Thyroid gland (tissue), 4 donors: ENCODE measurements around the gene VPS37C. TPM values are rescaled to one million over a fixed set of nuclear protein-coding genes. Genes with fewer than 3 reads are reported as not detected.
A peak's percentile ranks its signal among the peaks of the same experiment; 100 is the strongest.

ENCODE experiments used
- DNase-seq, 2 donors: peaks; one replicate each; pipeline ENCODE4 v3.0.0-alpha.2; 2019
- H3K27ac ChIP-seq, 3 donors: fragments of 200-600 bp; sonication (generic); 1 replicate in 2 of 3; 2 replicates in 1 of 3; pipeline ENCODE4 v1.5.1; 2016 to 2019; ENCODE audit warnings: mild to moderate bottlenecking in 1 of 3, moderate library complexity in 1 of 3
- H3K27me3 ChIP-seq: fragments of 200-600 bp; sonication (generic); one replicate; pipeline ENCODE4 v1.5.1; 2019
- H3K36me3 ChIP-seq, 2 donors: fragments of 200-600 bp; sonication (generic); one replicate each; pipeline ENCODE4 v1.5.1; 2016 to 2019
- H3K4me1 ChIP-seq, 2 donors: fragments of 200-600 bp; sonication (generic); one replicate each; pipeline ENCODE4 v1.5.1; 2017 to 2019
- H3K4me3 ChIP-seq, 3 donors: fragments of 200-600 bp; sonication (generic); replicated peaks in 1 of 3; 1 replicate in 2 of 3; 2 replicates in 1 of 3; pipeline ENCODE4 v1.5.1; 2016; ENCODE audit warnings: mild to moderate bottlenecking in 1 of 3
- H3K9me3 ChIP-seq: fragments of 200-600 bp; sonication (generic); one replicate; pipeline ENCODE4 v1.5.1; 2017
- CTCF ChIP-seq, 6 experiments: fragments of 200-600 bp in 3 of 6; fragments of 450-650 bp in 3 of 6; sonication (generic) in 3 of 6; IDR thresholded peaks; one replicate each; pipeline ENCODE4 v1.5.1; 2016 to 2019; ENCODE audit warnings: antibody characterized with exemption in 6 of 6, mild to moderate bottlenecking in 2 of 6, inconsistent platforms in 1 of 6, moderate library complexity in 1 of 6
- POLR2A ChIP-seq, 2 donors: fragments of 450-650 bp; IDR thresholded peaks; one replicate each; pipeline ENCODE4 v1.6.1; 2017; ENCODE audit warnings: antibody characterized with exemption in 2 of 2, mild to moderate bottlenecking in 2 of 2, moderate library complexity in 1 of 2
- WGBS, 2 donors: methylation state at CpG; one replicate each; pipeline ENCODE4 v1.1.5; 2017; 5-methylcytosine and 5-hydroxymethylcytosine counted together
- intact Hi-C: fragments of 100-400 bp; cut with DNase I; formaldehyde crosslinking; loops from one replicate; pipeline ENCODE4 v1.15.1; 2023
- total RNA-seq, 4 donors: library from RNA; depleted of rRNA; stranded (reverse); fragments of >200 nt; gene quantifications; one replicate each; pipeline ENCODE4 v1.2.3, GENCODE V29; 2016

Gene VPS37C
- total RNA-seq, 4 donors from 2014 or later: 13.0 to 18.2 (median 15.9) TPM

- Histone ChIP-seq H3K27me3 (no peaks in the 10 kb centered on the region), H3K9me3 (no peaks in the 10 kb centered on the region), H3K27ac (no peak overlapping the region), H3K4me1 (peaks cover 8 to 16% of the 10 kb centered on the region in 2 donors), H3K4me3 (no peak overlapping the region), H3K36me3 (no peaks in the 10 kb centered on the region)
- TF ChIP-seq POLR2A (IDR thresholded peaks at IDR 0.05): no peak
- no peak for TF ChIP-seq CTCF (IDR thresholded peaks at IDR 0.05)
- intact Hi-C loops: no loop called here
- DNase-seq: peak; percentile 27 to 29
- 61 to 73% methylated on average over 13 to 14 of the region's 15 CpGs for WGBS, 2 donors
Measured at GRCh38 chr11:61121192-61121831, 39.9 kb downstream of the VPS37C start.

DNA sequence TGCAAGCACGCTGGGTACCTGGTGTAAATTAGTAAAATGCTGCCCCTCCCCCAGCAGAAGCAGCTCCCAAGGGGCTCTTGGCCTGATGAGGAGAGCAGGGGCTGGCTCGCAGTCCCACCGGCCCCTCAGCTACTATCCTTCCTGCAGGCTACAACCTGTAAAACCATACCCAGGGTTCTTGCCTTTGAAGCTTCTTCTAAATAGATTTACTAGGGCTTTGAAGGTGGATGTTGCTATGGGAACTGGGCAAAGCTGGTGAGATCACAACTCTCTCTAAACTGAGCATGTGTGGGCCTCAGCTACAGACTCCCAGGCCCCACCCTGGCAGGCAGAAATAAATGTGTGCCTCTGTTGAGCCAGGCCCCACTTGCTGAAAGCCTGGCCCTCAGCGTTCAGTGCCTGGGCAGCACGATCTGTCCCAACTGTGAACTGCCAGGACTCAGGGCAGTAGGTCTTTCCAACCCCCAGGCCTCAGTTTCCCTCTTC, 40.5 kb downstream of the VPS37C start:
- no peaks in the 10 kb centered on the region for H3K9me3 ChIP-seq
- no peak overlapping the region for H3K27ac ChIP-seq
- H3K4me1 ChIP-seq: peaks cover 2 to 10% of the 10 kb centered on the region in 2 donors
- no peak overlapping the region for H3K4me3 ChIP-seq
- H3K36me3 ChIP-seq: no peaks in the 10 kb centered on the region
- TF ChIP-seq CTCF (IDR thresholded peaks at IDR 0.05) (no peak), POLR2A (IDR thresholded peaks at IDR 0.05) (no peak)
- intact Hi-C loops: no loop called here
- WGBS, 2 donors: 51 to 53% methylated on average over 5 of the region's 5 CpGs
- no peaks in the 10 kb centered on the region for H3K27me3 ChIP-seq
- DNase-seq: no peak

- no peak overlapping the region for H3K27ac ChIP-seq
- H3K9me3 ChIP-seq: no peaks in the 10 kb centered on the region
- H3K4me3 ChIP-seq: no peak overlapping the region
- no peak for DNase-seq
- peaks cover 0 to 5% of the 10 kb centered on the region in 2 donors for H3K4me1 ChIP-seq
- no peak for TF ChIP-seq CTCF (IDR thresholded peaks at IDR 0.05)
- TF ChIP-seq POLR2A (IDR thresholded peaks at IDR 0.05): no peak
- 82 to 88% methylated on average over 14 of the region's 14 CpGs for WGBS, 2 donors
- no peaks in the 10 kb centered on the region for H3K36me3 ChIP-seq
- intact Hi-C loops: no loop called here
- no peaks in the 10 kb centered on the region for H3K27me3 ChIP-seq
Measured at GRCh38 chr11:61120099-61120705, 41.0 kb downstream of the VPS37C start.

GRCh38 chr11:61119571-61119970, 41.7 kb downstream of the VPS37C start:
- H3K4me1 ChIP-seq: no peaks in the 10 kb centered on the region
- TF ChIP-seq POLR2A (IDR thresholded peaks at IDR 0.05) (no peak), CTCF (IDR thresholded peaks at IDR 0.05) (no peak)
- no peaks in the 10 kb centered on the region for H3K9me3 ChIP-seq
- H3K4me3 ChIP-seq: no peak overlapping the region
- H3K27ac ChIP-seq: no peak overlapping the region
- DNase-seq: no peak
- WGBS, 2 donors: 80 to 86% methylated on average over 3 of the region's 3 CpGs
- intact Hi-C loops: no loop called here
- H3K27me3 ChIP-seq: no peaks in the 10 kb centered on the region
- H3K36me3 ChIP-seq: no peaks in the 10 kb centered on the region

DNA sequence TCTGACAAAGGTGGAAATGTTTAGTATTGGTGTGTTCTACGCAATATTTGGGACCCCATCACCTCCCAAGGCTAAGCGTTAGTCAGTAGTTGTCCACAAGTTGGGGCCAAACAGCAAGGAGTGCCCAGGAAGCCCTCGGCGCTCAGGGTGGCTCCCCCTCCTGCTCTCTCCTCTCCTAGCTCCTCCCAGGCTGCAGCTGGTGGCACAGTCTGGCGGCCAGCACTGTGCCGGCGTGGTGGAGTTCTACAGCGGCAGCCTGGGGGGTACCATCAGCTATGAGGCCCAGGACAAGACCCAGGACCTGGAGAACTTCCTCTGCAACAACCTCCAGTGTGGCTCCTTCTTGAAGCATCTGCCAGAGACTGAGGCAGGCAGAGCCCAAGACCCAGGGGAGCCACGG, 42.2 kb downstream of the VPS37C start:
- H3K36me3 ChIP-seq: no peaks in the 10 kb centered on the region
- H3K4me1 ChIP-seq: no peaks in the 10 kb centered on the region
- no peak overlapping the region for H3K4me3 ChIP-seq
- WGBS, 2 donors: 52 to 61% methylated on average over 5 to 7 of the region's 9 CpGs
- H3K9me3 ChIP-seq: no peaks in the 10 kb centered on the region
- H3K27ac ChIP-seq: no peak overlapping the region
- intact Hi-C loops: no loop called here
- TF ChIP-seq CTCF (IDR thresholded peaks at IDR 0.05) (no peak), POLR2A (IDR thresholded peaks at IDR 0.05) (no peak)
- no peaks in the 10 kb centered on the region for H3K27me3 ChIP-seq
- no peak for DNase-seq
